Liver (tissue), 9 donors: ENCODE results near the gene KLKB1. TPM values are rescaled to one million over a fixed set of nuclear protein-coding genes. Genes with fewer than 3 reads are reported as not detected.

ENCODE experiments used
- DNase-seq: peaks from one replicate; pipeline ENCODE4 v3.0.0-alpha.2; 2017; ENCODE audit warnings: low spot score
- H3K27ac ChIP-seq, 2 donors: one replicate each; pipeline ENCODE4 v1.7.0; 2013; ENCODE audit warnings: inconsistent platforms in 2 of 2, low read length in 2 of 2, control low read depth in 1 of 2, low read depth in 1 of 2, mild to moderate bottlenecking in 1 of 2
- H3K27me3 ChIP-seq, 4 donors: one replicate each; pipeline versions ENCODE4 v1.6.1 to v1.7.0; 2013; ENCODE audit warnings: low read length in 3 of 4, inconsistent platforms in 1 of 4, mild to moderate bottlenecking in 1 of 4, moderate library complexity in 1 of 4; ENCODE audit not compliant: control insufficient read depth in 4 of 4, insufficient read depth in 4 of 4
- H3K36me3 ChIP-seq, 4 donors: one replicate each; pipeline versions ENCODE4 v1.6.1 to v1.7.0; 2013; ENCODE audit warnings: low read length in 3 of 4, mild to moderate bottlenecking in 3 of 4, low read depth in 1 of 4, moderate library complexity in 1 of 4; ENCODE audit not compliant: control insufficient read depth in 4 of 4, insufficient read depth in 3 of 4
- H3K4me1 ChIP-seq, 4 donors: one replicate each; pipeline versions ENCODE4 v1.6.1 to v1.7.0; 2013; ENCODE audit warnings: low read length in 3 of 4, mild to moderate bottlenecking in 3 of 4, moderate library complexity in 1 of 4; ENCODE audit not compliant: control insufficient read depth in 4 of 4, insufficient read depth in 4 of 4
- H3K4me3 ChIP-seq, 3 donors: one replicate each; pipeline versions ENCODE4 v1.6.1 to v1.7.0; 2013; ENCODE audit warnings: low read length in 3 of 3, control low read depth in 1 of 3, low read depth in 1 of 3, mild to moderate bottlenecking in 1 of 3
- H3K9ac ChIP-seq, 2 donors: one replicate each; pipeline ENCODE4 v1.7.0; 2013; ENCODE audit warnings: low read length in 2 of 2, mild to moderate bottlenecking in 2 of 2, moderate library complexity in 2 of 2, control low read depth in 1 of 2, low read depth in 1 of 2
- H3K9me3 ChIP-seq, 4 donors: one replicate each; pipeline versions ENCODE4 v1.6.1 to v1.7.0; 2013; ENCODE audit warnings: low read length in 3 of 4; ENCODE audit not compliant: control insufficient read depth in 4 of 4
- ATF3 ChIP-seq: IDR thresholded peaks from 2 replicates; pipeline ENCODE4 v1.6.1; 2016; ENCODE audit warnings: antibody characterized with exemption
- CTCF ChIP-seq: fragments of 150-350 bp; IDR thresholded peaks from 2 replicates; pipeline ENCODE4 v1.5.1; 2017; ENCODE audit warnings: improper control_type of control experiment, low read depth, low read length; ENCODE audit not compliant: missing input control
- EGR1 ChIP-seq, 2 donors: IDR thresholded peaks; 2 replicates each; pipeline ENCODE4 v1.6.1; 2016 to 2018; ENCODE audit warnings: antibody characterized with exemption in 2 of 2, low read depth in 2 of 2
- FOXA1 ChIP-seq: IDR thresholded peaks from 2 replicates; pipeline ENCODE4 v1.6.1; 2016; ENCODE audit warnings: antibody characterized with exemption
- FOXA2 ChIP-seq: IDR thresholded peaks from 2 replicates; pipeline ENCODE4 v1.6.1; 2016; ENCODE audit warnings: antibody characterized with exemption
- GABPA ChIP-seq, 2 donors: IDR thresholded peaks in 1 of 2; conservative IDR thresholded peaks in 1 of 2; 2 replicates each; pipeline ENCODE4 v1.6.1; 2016; ENCODE audit warnings: antibody characterized with exemption in 2 of 2, mild to moderate bottlenecking in 1 of 2, moderate library complexity in 1 of 2
- HNF4A ChIP-seq, 2 donors: conservative IDR thresholded peaks; 2 replicates each; pipeline ENCODE4 v1.6.1; 2016; ENCODE audit warnings: antibody characterized with exemption in 2 of 2, mild to moderate bottlenecking in 2 of 2
- HNF4G ChIP-seq: IDR thresholded peaks from 2 replicates; pipeline ENCODE4 v1.6.1; 2016; ENCODE audit warnings: antibody characterized with exemption
- JUND ChIP-seq, 2 donors: IDR thresholded peaks; 2 replicates each; pipeline ENCODE4 v1.6.1; 2016; ENCODE audit warnings: antibody characterized with exemption in 2 of 2
- MAX ChIP-seq: IDR thresholded peaks from 2 replicates; pipeline ENCODE4 v1.6.1; 2016; ENCODE audit warnings: antibody characterized with exemption
- NR2F2 ChIP-seq: IDR thresholded peaks from 2 replicates; pipeline ENCODE4 v1.6.1; 2016; ENCODE audit warnings: antibody characterized with exemption
- RAD21 ChIP-seq, 2 donors: IDR thresholded peaks; 2 replicates each; pipeline ENCODE4 v1.6.1; 2016; ENCODE audit warnings: antibody characterized with exemption in 2 of 2, mild to moderate bottlenecking in 2 of 2
- REST ChIP-seq: IDR thresholded peaks from 2 replicates; pipeline ENCODE4 v1.6.1; 2016; ENCODE audit warnings: antibody characterized with exemption, mild to moderate bottlenecking
- RXRA ChIP-seq, 2 donors: IDR thresholded peaks; 2 replicates each; pipeline ENCODE4 v1.6.1; 2017 to 2018; ENCODE audit warnings: antibody characterized with exemption in 2 of 2, mild to moderate bottlenecking in 1 of 2
- SP1 ChIP-seq: IDR thresholded peaks from 2 replicates; pipeline ENCODE4 v1.6.1; 2018; ENCODE audit warnings: antibody characterized with exemption, mild to moderate bottlenecking
- TAF1 ChIP-seq: conservative IDR thresholded peaks from 2 replicates; pipeline ENCODE4 v1.6.1; 2016; ENCODE audit warnings: antibody characterized with exemption, mild to moderate bottlenecking
- YY1 ChIP-seq: IDR thresholded peaks from 2 replicates; pipeline ENCODE4 v1.6.1; 2016; ENCODE audit warnings: antibody characterized with exemption, mild to moderate bottlenecking
- ZBTB33 ChIP-seq: IDR thresholded peaks from 2 replicates; pipeline ENCODE4 v1.6.1; 2016; ENCODE audit warnings: antibody characterized with exemption
- WGBS: extraction: QIAGEN DNeasy Blood & Tissue Kit; methylation state at CpG from one replicate; pipeline ENCODE4 v1.1.7; 2013; 5-methylcytosine and 5-hydroxymethylcytosine counted together
- polyA plus RNA-seq, 2 donors: library from polyadenylated mRNA; stranded (reverse) in 1 of 2; unstranded in 1 of 2; fragments of 200-250 nt in 1 of 2; fragments of >200 nt in 1 of 2; fragmentation: Nextera tagmentation in 1 of 2; extraction: Ambion mirVana in 1 of 2; gene quantifications; one replicate each; pipeline versions ENCODE4 v1.2.1 to v1.2.3, GENCODE V29; 2013 to 2015
- total RNA-seq, 2 donors: library from RNA; depleted of rRNA; stranded (reverse); fragments of >200 nt; gene quantifications; one replicate each; pipeline ENCODE4 v1.2.3, GENCODE V29; 2014
- donor health status: healthy.
- donor health status: healthy.
- donor health status: healthy.
- donor health status: healthy.
- donor health status: healthy.

KLKB1 gene
- total and polyA plus RNA-seq, 4 donors: 36.5 to 78.9 (median 60.2) TPM

- Histone ChIP-seq H3K27me3 (peaks cover 0 to 5% (median 0%) of the 10 kb centered on the region in 4 donors), H3K9me3 (no peaks in the 10 kb centered on the region), H3K4me1 (no peaks in the 10 kb centered on the region), H3K9ac (no peak overlapping the region), H3K27ac (no peak overlapping the region), H3K36me3 (no peaks in the 10 kb centered on the region), H3K4me3 (no peak overlapping the region)
- DNase-seq: no peak
- no peak for TF ChIP-seq FOXA2
- no peak for TF ChIP-seq FOXA1
- TF ChIP-seq ZBTB33: no peak
- no peak for TF ChIP-seq TAF1
- no peak for TF ChIP-seq RAD21 (IDR thresholded peaks at IDR 0.05)
- no peak for TF ChIP-seq CTCF
- no peak for TF ChIP-seq HNF4A (conservative IDR thresholded peaks at IDR 0.05)
- TF ChIP-seq MAX: no peak
- TF ChIP-seq SP1: no peak
- no peak for TF ChIP-seq RXRA (IDR thresholded peaks at IDR 0.05)
- TF ChIP-seq GABPA (IDR thresholded peaks at IDR 0.05 in 1 of 2, conservative IDR thresholded peaks at IDR 0.05 in 1 of 2): no peak
- TF ChIP-seq HNF4G: no peak
- no peak for TF ChIP-seq REST
- TF ChIP-seq YY1: no peak
- TF ChIP-seq NR2F2: no peak
- no peak for TF ChIP-seq EGR1 (IDR thresholded peaks at IDR 0.05; ENCODE audit: low read depth in 2 of 2)
- TF ChIP-seq ATF3: no peak
- TF ChIP-seq JUND (IDR thresholded peaks at IDR 0.05): no peak
- WGBS: 91% methylated on average over 5 of the region's 5 CpGs
Observed at GRCh38 chr4:186304216-186304615, 76.9 kb downstream of the KLKB1 start.
